NT2/D1 (cell line): ENCODE results near the gene FLNB.

Experiments used
- DNase-seq: peaks from one replicate; pipeline ENCODE4 v3.0.0-alpha.2; 2011; ENCODE audit warnings: low read depth, low spot score
- H3K27me3 ChIP-seq: 2 replicates; pipeline ENCODE4 v1.6.0; 2011; ENCODE audit warnings: mild to moderate bottlenecking; ENCODE audit not compliant: insufficient read length, insufficient read depth
- H3K36me3 ChIP-seq: 2 replicates; pipeline ENCODE4 v1.6.1; 2011; ENCODE audit warnings: mild to moderate bottlenecking, low read length, mixed read lengths; ENCODE audit not compliant: insufficient read depth, insufficient read length
- H3K4me1 ChIP-seq: 2 replicates; pipeline ENCODE4 v1.5.1; 2011; ENCODE audit not compliant: insufficient read depth, insufficient read length
- H3K4me3 ChIP-seq: 2 replicates; pipeline ENCODE4 v1.5.1; 2011; ENCODE audit warnings: low read depth; ENCODE audit not compliant: insufficient read length
- H3K9ac ChIP-seq: 2 replicates; pipeline ENCODE4 v1.6.0; 2011; ENCODE audit warnings: low read depth; ENCODE audit not compliant: insufficient read length
- H3K9me3 ChIP-seq: 2 replicates; pipeline ENCODE4 v1.5.1; 2011; ENCODE audit warnings: mild to moderate bottlenecking, low read length; ENCODE audit not compliant: insufficient read depth
- SUZ12 ChIP-seq: IDR thresholded peaks from 2 replicates; pipeline ENCODE4 v1.6.1; 2011; ENCODE audit not compliant: insufficient read length, insufficient read depth; ENCODE audit errors: extremely low read depth
- YY1 ChIP-seq: IDR thresholded peaks from 2 replicates; pipeline ENCODE4 v1.6.1; 2011; ENCODE audit not compliant: insufficient read length, insufficient read depth
- ZNF274 ChIP-seq: IDR thresholded peaks from 2 replicates; pipeline ENCODE4 v1.6.1; 2011; ENCODE audit warnings: mild to moderate bottlenecking, low read depth, low read length

Gene FLNB

GRCh38 chr3:58143417-58144055, 135.3 kb downstream of the FLNB start:
- TF ChIP-seq YY1 (no peak), ZNF274 (no peak), SUZ12 (no peak)
- Histone ChIP-seq H3K9ac (no peak overlapping the region), H3K36me3 (peaks cover 95% of the 10 kb centered on the region), H3K4me3 (no peak overlapping the region), H3K4me1 (no peaks in the 10 kb centered on the region), H3K9me3 (no peaks in the 10 kb centered on the region), H3K27me3 (no peaks in the 10 kb centered on the region)
- no peak for DNase-seq

- DNase-seq = no peak
- Histone ChIP-seq H3K9ac (no peak overlapping the region), H3K9me3 (no peaks in the 10 kb centered on the region), H3K36me3 (peaks cover 95% of the 10 kb centered on the region), H3K27me3 (no peaks in the 10 kb centered on the region), H3K4me1 (no peaks in the 10 kb centered on the region), H3K4me3 (no peak overlapping the region)
- TF ChIP-seq YY1 = no peak
- no peak for TF ChIP-seq SUZ12
- no peak for TF ChIP-seq ZNF274
These were observed 136.5 kb downstream of the FLNB start for GRCh38 chr3:58144478-58145325.

- no peak for DNase-seq
- Histone ChIP-seq H3K9ac (no peak overlapping the region), H3K36me3 (peaks cover 97% of the 10 kb centered on the region), H3K4me3 (no peak overlapping the region), H3K27me3 (no peaks in the 10 kb centered on the region), H3K9me3 (no peaks in the 10 kb centered on the region), H3K4me1 (no peaks in the 10 kb centered on the region)
- TF ChIP-seq ZNF274 (no peak), SUZ12 (no peak), YY1 (no peak)
These were observed 139.8 kb downstream of the FLNB start for GRCh38 chr3:58148049-58148448.

GRCh38 chr3:58150130-58150809, 142.0 kb downstream of the FLNB start:
- H3K27me3 ChIP-seq = no peaks in the 10 kb centered on the region
- H3K4me3 ChIP-seq = no peak overlapping the region
- no peak for TF ChIP-seq SUZ12
- DNase-seq = no peak
- H3K9me3 ChIP-seq = no peaks in the 10 kb centered on the region
- peaks cover 100% of the 10 kb centered on the region for H3K36me3 ChIP-seq
- no peak overlapping the region for H3K9ac ChIP-seq
- no peaks in the 10 kb centered on the region for H3K4me1 ChIP-seq

DNA sequence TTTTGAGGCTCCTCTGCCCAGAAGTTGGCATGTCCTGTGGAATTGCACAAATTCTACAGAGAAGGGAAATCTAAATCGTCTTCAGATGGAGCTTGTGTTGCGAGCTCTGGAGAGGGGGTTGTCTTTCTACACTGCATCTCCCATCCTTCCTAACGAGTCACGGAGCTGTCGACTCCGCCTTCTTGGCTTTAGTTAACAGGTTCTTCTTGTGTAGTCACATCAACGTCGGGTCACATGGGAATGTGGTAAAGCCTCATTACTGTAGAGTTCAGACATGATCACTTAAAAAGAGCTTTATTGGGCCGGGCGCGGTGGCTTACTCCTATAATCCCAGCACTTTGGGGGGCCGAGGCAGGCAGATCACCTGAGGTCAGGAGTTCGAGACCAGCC, 142.6 kb downstream of the FLNB start:
- Histone ChIP-seq H3K27me3 (no peaks in the 10 kb centered on the region), H3K36me3 (peaks cover 100% of the 10 kb centered on the region), H3K9ac (no peak overlapping the region), H3K4me3 (no peak overlapping the region), H3K4me1 (no peaks in the 10 kb centered on the region), H3K9me3 (no peaks in the 10 kb centered on the region)
- TF ChIP-seq ZNF274 (no peak), YY1 (no peak), SUZ12 (no peak)
- no peak for DNase-seq

DNA sequence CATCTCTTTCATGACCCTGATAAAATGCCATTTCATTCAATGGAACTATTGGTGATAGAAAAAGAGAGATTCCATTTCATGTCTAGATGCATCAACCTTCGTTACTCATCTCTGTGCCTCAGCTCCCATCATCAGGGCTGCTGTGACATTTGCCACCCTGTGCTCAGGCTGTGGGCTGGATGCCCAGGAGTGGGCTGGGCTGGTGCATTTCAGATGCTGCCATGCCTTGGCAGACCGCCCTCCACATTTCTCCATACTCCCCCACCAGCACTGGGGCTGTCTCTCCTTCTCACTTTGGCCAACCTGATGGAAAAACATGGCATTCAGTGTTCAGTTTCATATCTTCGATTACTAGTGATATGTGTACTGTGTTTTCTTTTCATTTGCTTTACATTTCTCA, 143.4 kb downstream of the FLNB start:
- no peak overlapping the region for H3K4me3 ChIP-seq
- H3K36me3 ChIP-seq = peaks cover 100% of the 10 kb centered on the region
- no peaks in the 10 kb centered on the region for H3K9me3 ChIP-seq
- H3K4me1 ChIP-seq = no peaks in the 10 kb centered on the region
- DNase-seq = no peak
- H3K9ac ChIP-seq = no peak overlapping the region
- TF ChIP-seq YY1 = no peak
- no peak for TF ChIP-seq SUZ12
- TF ChIP-seq ZNF274 = no peak
- H3K27me3 ChIP-seq = no peaks in the 10 kb centered on the region

GRCh38 chr3:58152225-58153015, 144.2 kb downstream of the FLNB start:
- H3K4me3 ChIP-seq = no peak overlapping the region
- no peak for DNase-seq
- no peak for TF ChIP-seq ZNF274
- TF ChIP-seq YY1 = no peak
- TF ChIP-seq SUZ12 = no peak
- no peaks in the 10 kb centered on the region for H3K4me1 ChIP-seq
- H3K9me3 ChIP-seq = no peaks in the 10 kb centered on the region
- H3K27me3 ChIP-seq = no peaks in the 10 kb centered on the region
- H3K9ac ChIP-seq = no peak overlapping the region
- peaks cover 100% of the 10 kb centered on the region for H3K36me3 ChIP-seq
